A673 (cell line): ENCODE results near the gene TAS1R2.

ENCODE experiments used
- CTCF ChIP-seq: fragments of 300-800, 200-600 bp; sonication (generic); conservative IDR thresholded peaks from 2 replicates; pipeline ENCODE4 v1.5.1; 2017; ENCODE audit warnings: low read depth, mild to moderate bottlenecking, antibody characterized with exemption, low read length, moderate library complexity, mixed read lengths
- EZH2 ChIP-seq: fragments of 200-600 bp; sonication (generic); IDR thresholded peaks from 2 replicates; pipeline ENCODE4 v1.6.1; 2017; ENCODE audit warnings: borderline replicate concordance, low read depth, mild to moderate bottlenecking, mixed read lengths, antibody characterized with exemption, low read length; ENCODE audit not compliant: poor library complexity, severe bottlenecking

- TF ChIP-seq CTCF, result no peak
- no peak for TF ChIP-seq EZH2
Observed at GRCh38 chr1:18816808-18817207, 42.7 kb downstream of the TAS1R2 start.
